HUES6 (cell line): Measurements from ENCODE around the gene GMDS.

ENCODE experiments used
- H3K27ac ChIP-seq: 2 replicates; pipeline ENCODE4 v1.7.0; 2013; ENCODE audit warnings: low read depth, mild to moderate bottlenecking, low read length, inconsistent platforms
- H3K27me3 ChIP-seq: 2 replicates; pipeline ENCODE4 v1.6.1; 2013; ENCODE audit warnings: low read length; ENCODE audit not compliant: control insufficient read depth, insufficient read depth
- H3K36me3 ChIP-seq: 2 replicates; pipeline ENCODE4 v1.6.1; 2013; ENCODE audit warnings: low read length; ENCODE audit not compliant: control insufficient read depth, insufficient read depth
- H3K4me1 ChIP-seq: 2 replicates; pipeline ENCODE4 v1.6.1; 2013; ENCODE audit warnings: low read length; ENCODE audit not compliant: control insufficient read depth, insufficient read depth
- H3K4me3 ChIP-seq: 2 replicates; pipeline ENCODE4 v1.5.1; 2013; ENCODE audit warnings: low read depth, low read length
- H3K9ac ChIP-seq: one replicate; pipeline ENCODE4 v1.6.1; 2013; ENCODE audit warnings: mild to moderate bottlenecking, low read length
- H3K9me3 ChIP-seq: 2 replicates; pipeline ENCODE4 v1.6.1; 2013; ENCODE audit warnings: low read depth, low read length; ENCODE audit not compliant: control insufficient read depth, insufficient read depth

GMDS gene

GRCh38 chr6:1709234-1709641 lies 536.2 kb downstream of the GMDS start:
- Histone ChIP-seq H3K27ac (no peak overlapping the region), H3K9me3 (no peaks in the 10 kb centered on the region), H3K4me1 (no peaks in the 10 kb centered on the region; the same call in 1 of the 2 replicates), H3K9ac (no peak overlapping the region), H3K4me3 (no peak overlapping the region), H3K36me3 (no peaks in the 10 kb centered on the region), H3K27me3 (no peaks in the 10 kb centered on the region)

- no peaks in the 10 kb centered on the region for H3K9me3 ChIP-seq
- H3K27ac ChIP-seq: no peak overlapping the region
- H3K9ac ChIP-seq: no peak overlapping the region
- no peak overlapping the region for H3K4me3 ChIP-seq
- H3K36me3 ChIP-seq: no peaks in the 10 kb centered on the region
- H3K27me3 ChIP-seq: no peaks in the 10 kb centered on the region
- H3K4me1 ChIP-seq: no peaks in the 10 kb centered on the region; the same call in 1 of the 2 replicates
These were observed 536.6 kb downstream of the GMDS start for GRCh38 chr6:1708820-1709219.

DNA sequence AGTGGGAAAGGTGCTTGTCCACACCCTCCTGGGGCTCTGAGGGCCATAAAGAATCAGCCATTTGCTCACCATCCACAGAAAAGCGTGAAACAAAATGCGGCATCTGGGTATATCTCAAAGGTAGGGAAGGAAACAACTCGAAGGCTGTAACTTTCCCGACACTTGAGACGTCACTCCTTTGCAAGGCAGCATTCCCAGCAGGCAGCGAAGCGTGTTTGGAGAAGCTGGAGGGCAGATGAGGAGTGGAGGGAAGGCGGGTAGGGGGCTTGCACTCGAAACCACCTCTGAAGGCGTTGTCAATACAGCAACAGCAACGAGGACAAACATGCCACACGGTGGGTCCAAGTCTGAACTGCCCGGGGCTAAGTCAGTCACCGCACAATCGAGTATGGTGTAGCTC lies 537.3 kb downstream of the GMDS start:
- H3K27ac ChIP-seq: no peak overlapping the region

GRCh38 chr6:1705630-1706029 lies 539.8 kb downstream of the GMDS start:
- H3K36me3 ChIP-seq: no peaks in the 10 kb centered on the region
- H3K9me3 ChIP-seq: no peaks in the 10 kb centered on the region
- H3K27ac ChIP-seq: no peak overlapping the region
- H3K27me3 ChIP-seq: no peaks in the 10 kb centered on the region
- no peak overlapping the region for H3K4me3 ChIP-seq
- H3K9ac ChIP-seq: no peak overlapping the region
- H3K4me1 ChIP-seq: peaks cover 8% of the 10 kb centered on the region; the same call in 1 of the 2 replicates

More for the DNA sequence above, 537.3 kb downstream of the GMDS start:
- Histone ChIP-seq H3K4me3 (no peak overlapping the region), H3K9me3 (no peaks in the 10 kb centered on the region), H3K36me3 (no peaks in the 10 kb centered on the region), H3K27me3 (no peaks in the 10 kb centered on the region), H3K4me1 (no peaks in the 10 kb centered on the region; the same call in 1 of the 2 replicates), H3K9ac (no peak overlapping the region)

- no peaks in the 10 kb centered on the region for H3K9me3 ChIP-seq
- no peaks in the 10 kb centered on the region for H3K27me3 ChIP-seq
- H3K9ac ChIP-seq: no peak overlapping the region
- H3K4me3 ChIP-seq: no peak overlapping the region
- no peak overlapping the region for H3K27ac ChIP-seq
- no peaks in the 10 kb centered on the region for H3K36me3 ChIP-seq
- H3K4me1 ChIP-seq: peaks cover 8% of the 10 kb centered on the region; the same call in 1 of the 2 replicates
These were observed 540.2 kb downstream of the GMDS start for GRCh38 chr6:1705183-1705582.

GRCh38 chr6:1704711-1705110 lies 540.7 kb downstream of the GMDS start:
- Histone ChIP-seq H3K27ac (no peak overlapping the region), H3K4me3 (no peak overlapping the region), H3K4me1 (peaks cover 8% of the 10 kb centered on the region; the same call in 1 of the 2 replicates), H3K9me3 (no peaks in the 10 kb centered on the region), H3K36me3 (no peaks in the 10 kb centered on the region), H3K27me3 (no peaks in the 10 kb centered on the region), H3K9ac (no peak overlapping the region)

DNA sequence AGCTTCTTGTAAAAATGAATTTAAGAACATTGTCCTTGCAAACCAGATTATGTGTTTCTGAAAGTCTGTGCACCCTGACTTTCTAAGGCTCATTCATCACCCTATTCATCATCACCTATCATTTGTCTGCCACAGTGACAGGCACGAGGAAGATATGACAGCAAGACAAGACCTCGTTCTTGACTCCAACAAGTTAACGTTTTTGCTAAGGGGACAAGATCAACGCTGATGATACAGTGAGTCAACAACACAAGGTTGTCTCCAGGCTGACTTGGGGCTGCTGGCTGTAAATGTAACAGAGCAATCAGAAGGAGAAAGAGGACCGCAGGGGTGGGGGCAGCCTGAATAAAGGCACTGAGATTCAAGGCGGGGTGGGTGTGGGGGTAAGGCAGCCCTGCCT lies 541.5 kb downstream of the GMDS start:
- H3K36me3 ChIP-seq: no peaks in the 10 kb centered on the region
- H3K9ac ChIP-seq: no peak overlapping the region
- peaks cover 8% of the 10 kb centered on the region; the same call in 1 of the 2 replicates for H3K4me1 ChIP-seq
- no peaks in the 10 kb centered on the region for H3K9me3 ChIP-seq
- no peaks in the 10 kb centered on the region for H3K27me3 ChIP-seq
- H3K27ac ChIP-seq: no peak overlapping the region
- H3K4me3 ChIP-seq: no peak overlapping the region

- Histone ChIP-seq H3K9ac (no peak overlapping the region), H3K4me1 (peaks cover 8% of the 10 kb centered on the region; the same call in 1 of the 2 replicates), H3K9me3 (no peaks in the 10 kb centered on the region), H3K36me3 (no peaks in the 10 kb centered on the region), H3K27me3 (no peaks in the 10 kb centered on the region), H3K27ac (no peak overlapping the region), H3K4me3 (no peak overlapping the region)
These were observed 542.1 kb downstream of the GMDS start for GRCh38 chr6:1703091-1703855.

GRCh38 chr6:1702580-1703051 lies 542.8 kb downstream of the GMDS start:
- Histone ChIP-seq H3K9me3 (no peaks in the 10 kb centered on the region), H3K9ac (no peak overlapping the region), H3K36me3 (no peaks in the 10 kb centered on the region), H3K4me1 (peaks cover 8% of the 10 kb centered on the region; the same call in 1 of the 2 replicates), H3K4me3 (no peak overlapping the region), H3K27ac (no peak overlapping the region), H3K27me3 (no peaks in the 10 kb centered on the region)

- H3K27me3 ChIP-seq: no peaks in the 10 kb centered on the region
- H3K9me3 ChIP-seq: no peaks in the 10 kb centered on the region
- no peaks in the 10 kb centered on the region for H3K36me3 ChIP-seq
- peaks cover 8% of the 10 kb centered on the region; the same call in 1 of the 2 replicates for H3K4me1 ChIP-seq
- H3K9ac ChIP-seq: no peak overlapping the region
- no peak overlapping the region for H3K27ac ChIP-seq
- no peak overlapping the region for H3K4me3 ChIP-seq
These were observed 543.6 kb downstream of the GMDS start for GRCh38 chr6:1701668-1702353.
